Glomerular visceral epithelial cell (primary cell): ENCODE data around the gene FKBP1B.
"Not testable (repeated sequence)": the region's sequence is repeated elsewhere in the genome, so short reads cannot be mapped to it uniquely, and the experiment has no call there.

Experiments used
- DNase-seq: peaks from one replicate; pipeline ENCODE4 v3.0.0-alpha.2; 2016; ENCODE audit errors: extremely low spot score

Gene FKBP1B

DNA sequence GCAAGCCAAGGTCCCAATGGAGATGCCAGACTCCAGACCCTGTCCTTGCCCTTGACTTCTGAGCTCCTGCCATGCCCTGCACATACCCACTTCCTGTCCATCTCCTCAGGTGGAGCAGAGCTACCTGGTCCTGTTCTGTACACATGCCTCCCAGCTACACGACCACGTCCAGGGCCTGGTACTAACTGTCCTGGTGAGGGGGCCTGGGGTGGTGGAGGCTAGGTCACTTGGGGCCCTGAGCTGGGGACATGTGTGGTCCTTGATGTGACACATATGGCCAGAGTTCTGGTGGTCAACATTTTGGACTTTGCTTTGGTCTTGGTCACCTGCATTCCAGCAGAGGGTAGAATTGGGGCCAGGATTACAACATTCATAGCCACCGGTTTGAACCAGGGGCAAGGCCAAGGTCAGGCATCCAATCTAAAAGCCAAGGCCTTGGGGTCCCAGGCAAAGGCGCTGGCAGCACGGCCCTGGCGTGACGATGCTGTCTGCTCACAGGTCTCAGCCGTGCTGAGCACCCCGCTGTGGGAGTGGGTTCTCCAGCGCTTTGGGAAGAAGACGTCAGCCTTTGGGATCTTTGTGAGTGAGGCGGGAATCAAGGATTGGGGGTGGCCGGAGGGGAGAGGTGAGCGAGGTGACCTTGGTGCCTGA, 27.1 kb upstream of the FKBP1B start:
- DNase-seq: no peak

DNA sequence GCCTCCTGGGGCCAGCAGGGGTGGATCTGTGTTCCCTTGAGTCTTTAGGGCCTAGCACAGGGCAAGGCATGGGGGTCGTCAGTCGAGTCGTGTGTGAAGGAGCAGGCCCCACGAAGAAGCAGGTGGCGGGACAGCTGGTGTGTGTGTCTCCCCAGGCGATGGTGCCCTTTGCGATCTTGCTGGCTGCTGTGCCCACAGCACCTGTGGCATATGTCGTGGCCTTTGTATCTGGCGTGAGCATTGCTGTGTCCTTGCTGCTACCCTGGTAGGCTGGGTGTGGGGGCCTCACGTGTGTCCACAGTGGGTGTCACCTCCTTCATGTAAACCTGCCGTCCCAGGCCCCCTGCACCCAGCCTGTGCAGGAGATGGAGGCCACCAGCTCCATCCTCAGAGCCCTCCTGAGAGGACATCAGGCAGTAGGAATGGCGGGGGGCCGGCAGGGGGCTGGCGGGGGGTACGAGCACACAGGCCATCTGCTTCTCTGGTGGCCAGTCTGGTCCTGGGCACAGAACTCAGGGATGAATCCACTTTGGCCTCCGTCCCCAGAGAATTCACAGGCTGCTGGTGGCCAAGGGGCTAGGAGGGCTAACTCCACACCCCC, 26.5 kb upstream of the FKBP1B start:
- DNase-seq: no peak

DNA sequence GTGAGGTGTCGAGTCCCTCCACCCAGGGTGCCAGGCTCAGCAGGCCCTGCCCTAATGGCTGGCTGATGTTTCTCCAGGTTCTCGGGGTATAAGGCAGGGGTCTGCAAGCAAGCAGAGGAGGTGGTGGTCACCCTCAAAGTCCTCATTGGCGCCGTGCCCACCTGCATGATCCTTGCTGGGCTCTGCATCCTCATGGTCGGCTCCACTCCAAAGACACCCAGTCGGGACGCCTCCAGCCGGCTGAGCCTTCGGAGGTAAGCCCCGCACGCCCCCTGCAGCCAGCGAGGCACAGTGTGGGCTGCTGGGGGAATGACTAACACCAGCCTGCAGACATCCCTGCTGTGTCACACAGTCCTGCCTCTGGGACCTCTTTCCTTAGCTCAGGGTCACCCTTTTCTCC, 25.5 kb upstream of the FKBP1B start:
- DNase-seq: no peak

DNA sequence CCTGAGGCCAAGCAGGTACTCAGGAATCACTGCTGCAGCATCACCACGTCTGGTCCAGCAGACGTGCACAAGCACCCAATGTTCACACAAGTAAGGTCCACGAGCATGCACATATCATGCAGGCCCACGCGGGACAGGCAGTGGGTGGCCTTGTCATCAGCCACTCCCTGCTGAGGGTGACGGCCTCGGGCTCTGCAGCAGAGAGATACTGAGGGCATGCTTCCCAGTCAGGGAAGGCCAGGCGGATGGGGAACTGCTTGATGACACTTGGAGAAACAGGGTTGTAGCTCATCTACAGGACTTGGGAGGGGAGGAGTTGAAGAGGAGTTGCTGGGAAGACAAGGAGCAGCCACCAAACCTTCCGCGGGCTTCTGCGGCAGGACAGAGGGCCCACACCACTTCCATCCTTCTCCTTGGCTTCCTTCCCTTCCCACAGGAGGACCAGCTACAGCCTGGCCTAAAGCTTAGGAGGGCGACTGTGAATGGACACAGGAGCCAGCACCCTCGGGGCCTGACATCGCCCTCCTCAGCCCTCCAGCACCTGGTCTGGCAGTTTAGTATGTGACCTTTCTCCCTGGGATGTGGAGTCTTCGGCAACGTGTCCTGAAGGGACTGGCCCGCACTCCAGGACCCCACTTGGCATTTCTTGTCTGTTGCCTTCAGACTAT, 24.4 kb upstream of the FKBP1B start:
- DNase-seq: no peak

DNA sequence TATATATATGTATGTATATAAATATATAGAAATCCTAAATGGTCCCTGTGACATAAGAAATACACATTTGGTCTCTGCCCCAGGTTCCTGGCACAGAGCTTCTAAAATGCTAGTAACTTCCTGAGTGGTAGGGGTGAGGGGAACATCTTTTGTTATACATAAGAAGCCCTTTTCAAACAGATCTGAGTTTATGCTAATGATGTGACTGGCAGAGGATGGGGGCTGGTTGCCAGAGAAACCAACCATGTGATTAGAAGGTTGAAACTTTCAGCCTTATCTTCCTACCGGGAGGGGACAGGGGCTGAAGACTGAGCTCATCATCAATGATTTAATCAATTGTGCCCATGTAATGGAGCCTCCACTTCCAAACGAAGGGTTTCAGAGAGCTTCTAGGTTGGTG, 23.3 kb upstream of the FKBP1B start:
- DNase-seq: no peak

DNA sequence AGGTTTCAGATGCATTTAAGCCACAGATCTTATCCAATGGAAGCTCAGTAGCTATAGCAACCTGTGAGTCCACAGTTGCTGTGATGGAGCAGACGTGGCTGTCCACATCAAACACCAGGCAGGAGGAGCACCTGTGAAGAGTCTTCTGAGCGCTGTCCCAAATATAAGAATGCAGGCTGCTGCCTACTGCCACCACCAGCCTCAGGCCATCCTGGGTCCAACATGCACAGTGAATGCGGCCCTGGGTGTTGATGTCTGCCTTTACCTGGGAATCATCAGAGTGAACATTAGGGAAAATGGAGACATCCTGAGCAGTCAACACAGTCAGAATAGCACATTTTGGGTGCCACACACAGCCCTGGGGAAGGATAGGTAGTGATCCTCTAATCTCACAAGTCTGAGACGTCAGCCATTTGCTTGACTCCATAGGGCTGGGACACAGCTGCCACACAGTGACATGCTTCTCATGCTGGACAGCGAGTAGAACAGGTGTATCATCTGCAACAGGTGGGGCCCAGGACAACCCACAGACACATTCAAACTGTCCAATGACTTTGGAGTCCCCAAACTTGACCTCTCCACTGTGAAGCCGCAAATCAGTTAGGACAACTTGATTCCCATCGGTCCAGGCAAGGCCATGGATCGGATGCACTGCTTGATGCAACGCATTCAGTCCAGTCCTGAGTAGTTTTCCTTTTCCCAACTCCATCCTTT, 10.6 kb upstream of the FKBP1B start:
- no peak for DNase-seq

DNA sequence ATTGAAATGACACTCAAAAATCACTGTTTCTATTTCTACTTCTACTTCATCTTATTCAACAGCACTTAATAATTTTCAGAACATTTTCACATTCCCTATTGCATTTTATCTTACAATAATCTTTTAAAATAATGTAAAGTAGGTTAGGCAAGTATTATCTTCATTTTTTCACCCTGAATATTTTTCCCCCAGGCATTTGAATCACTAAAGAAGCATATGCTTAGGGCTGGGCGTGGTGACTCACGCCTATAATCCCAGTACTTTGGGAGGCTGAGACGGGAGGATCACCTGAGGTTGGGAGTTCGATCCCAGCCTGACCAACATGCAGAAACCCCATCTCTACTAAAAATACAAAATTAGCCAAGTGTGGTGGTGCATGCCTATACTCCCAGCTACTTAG, 9.0 kb upstream of the FKBP1B start:
- no peak for DNase-seq

DNA sequence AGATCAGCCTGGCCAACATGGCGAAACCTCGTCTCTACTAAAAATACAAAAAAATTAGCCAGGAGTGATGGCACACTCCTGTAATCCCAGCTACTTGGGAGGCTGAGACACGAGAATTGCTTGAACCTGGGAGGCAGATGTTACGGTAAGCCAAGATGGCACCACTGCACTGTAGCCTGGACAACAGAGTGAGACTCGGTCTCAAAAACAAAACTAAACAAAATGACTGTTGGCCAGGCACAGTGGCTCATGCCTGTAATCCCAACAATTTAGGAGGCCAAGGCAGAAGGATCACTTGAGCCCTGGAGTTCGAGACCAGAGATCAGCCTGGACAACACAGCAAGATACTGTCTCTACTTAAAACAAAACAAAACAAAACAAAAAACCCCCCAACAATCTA, 6.4 kb upstream of the FKBP1B start:
- DNase-seq: not testable (repeated sequence)

DNA sequence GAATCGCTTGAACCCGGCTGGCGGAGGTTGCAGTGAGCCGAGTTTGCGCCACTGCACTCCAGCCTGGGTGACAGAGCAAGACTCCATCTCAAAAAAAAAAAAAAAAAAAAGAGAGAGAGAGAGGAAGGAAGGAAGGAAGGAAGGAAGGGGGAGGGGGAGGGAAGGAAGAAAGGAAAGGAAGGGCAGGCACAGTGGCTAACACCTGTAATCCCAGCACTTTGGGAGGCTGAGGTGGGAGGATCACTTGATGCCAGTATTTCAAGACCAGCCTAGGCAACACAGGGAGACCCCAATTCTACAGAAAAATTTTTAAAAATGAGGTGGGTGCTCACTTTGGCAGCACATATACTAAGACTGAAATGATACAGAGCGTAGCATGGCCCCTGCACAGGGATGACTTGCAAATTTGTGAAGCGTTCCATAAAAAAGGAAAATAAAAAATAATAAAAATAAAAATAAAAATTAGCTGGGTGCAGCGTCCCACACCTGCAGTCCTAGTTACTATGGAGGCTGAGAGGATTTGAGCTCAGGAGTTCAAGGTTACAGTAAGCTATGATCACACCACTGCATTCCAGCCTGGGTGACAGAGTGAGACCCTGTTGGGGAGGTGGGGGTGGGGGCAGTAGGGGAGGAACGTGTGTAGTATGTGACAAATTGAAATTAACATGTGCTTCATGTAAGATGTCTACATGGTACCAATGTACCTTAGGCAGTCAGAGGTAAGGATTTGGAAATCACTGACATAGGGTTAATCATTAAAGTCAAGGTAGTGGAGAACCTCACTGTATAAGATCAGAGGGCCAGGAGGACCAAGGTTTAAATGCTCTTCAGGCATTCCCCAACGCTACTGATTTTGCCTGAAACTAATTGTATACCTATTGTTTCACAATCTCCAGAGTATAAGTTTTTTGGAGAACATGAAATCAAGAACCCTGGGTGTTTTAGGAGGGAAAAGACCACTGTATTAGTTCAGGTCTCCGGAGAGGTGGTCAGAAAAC, 3.7 kb upstream of the FKBP1B start:
- DNase-seq: no peak

DNA sequence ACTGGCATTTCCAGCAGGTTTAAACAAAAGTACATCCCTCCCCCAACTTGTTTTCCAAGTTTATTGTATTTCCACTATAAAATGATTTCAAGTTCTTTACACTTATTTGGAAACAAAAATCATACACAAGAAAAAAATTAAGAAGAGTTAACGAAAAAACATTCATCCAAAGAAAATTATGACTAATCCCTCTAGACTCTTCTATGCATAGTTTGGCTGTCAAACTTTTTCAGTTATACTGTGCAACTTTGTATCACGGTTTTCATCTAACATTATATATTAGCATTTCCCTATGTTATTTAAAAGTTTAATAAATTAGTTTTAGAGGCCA, 3.0 kb upstream of the FKBP1B start:
- DNase-seq: no peak

DNA sequence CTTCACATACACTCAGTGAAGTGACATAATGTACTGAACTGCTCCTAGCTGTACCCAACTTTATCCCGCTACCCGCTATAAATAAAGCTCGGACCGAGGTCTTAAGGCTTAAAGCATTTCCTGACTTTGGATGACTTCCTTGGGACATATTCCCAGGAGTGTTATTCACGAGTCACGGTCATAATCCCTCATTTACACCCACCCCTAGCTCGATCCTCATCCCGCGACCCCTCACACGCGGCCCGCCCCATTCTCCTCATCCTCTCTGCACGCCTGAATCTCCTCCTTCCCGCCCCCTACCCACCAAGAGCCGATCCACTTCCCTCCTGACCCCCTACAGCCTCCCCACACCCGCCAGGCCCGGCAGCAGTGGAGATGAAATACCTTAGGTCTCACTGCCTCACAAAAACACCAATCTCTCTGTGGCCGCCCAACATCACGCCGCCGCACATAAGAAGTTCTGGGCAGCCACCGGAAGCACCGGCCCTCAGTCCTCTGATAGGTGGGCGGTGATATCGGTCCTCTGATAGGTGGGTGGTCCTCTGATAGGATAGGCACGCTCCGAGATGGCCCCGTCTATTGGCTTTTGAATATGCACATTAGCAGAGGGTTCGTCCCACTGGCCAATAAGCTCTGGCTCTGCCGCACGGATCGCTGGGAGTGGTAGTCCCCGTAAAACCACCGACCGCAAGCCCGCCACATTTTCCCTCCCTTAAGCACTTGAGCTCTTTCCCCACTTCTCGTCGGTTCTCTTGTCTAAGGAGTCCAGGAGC, 2.4 kb upstream of the FKBP1B start, which contains the start of gene WDCP:
WDCP (minus strand) TSS at position 462 of the 773 bp plus-strand sequence. CDS start 7,897 bp downstream, outside the sequence.
- DNase-seq: peak; percentile 97

DNA sequence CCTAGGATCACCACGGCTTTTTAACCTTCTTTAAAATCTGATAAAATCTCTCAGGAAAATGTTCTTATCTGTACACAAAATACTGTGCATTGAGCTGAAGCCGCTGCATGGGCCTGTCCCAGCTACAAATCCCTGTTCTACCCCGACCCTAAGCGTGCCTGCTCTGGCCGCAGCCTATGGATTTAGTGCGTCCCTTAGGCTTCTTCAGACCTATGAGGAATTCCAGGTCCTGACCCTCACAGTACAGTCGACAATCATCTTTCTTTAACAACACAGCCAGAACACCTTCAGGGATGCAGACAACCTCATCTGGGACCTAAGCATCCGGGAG, 1.9 kb upstream of the FKBP1B start:
- DNase-seq: no peak

DNA sequence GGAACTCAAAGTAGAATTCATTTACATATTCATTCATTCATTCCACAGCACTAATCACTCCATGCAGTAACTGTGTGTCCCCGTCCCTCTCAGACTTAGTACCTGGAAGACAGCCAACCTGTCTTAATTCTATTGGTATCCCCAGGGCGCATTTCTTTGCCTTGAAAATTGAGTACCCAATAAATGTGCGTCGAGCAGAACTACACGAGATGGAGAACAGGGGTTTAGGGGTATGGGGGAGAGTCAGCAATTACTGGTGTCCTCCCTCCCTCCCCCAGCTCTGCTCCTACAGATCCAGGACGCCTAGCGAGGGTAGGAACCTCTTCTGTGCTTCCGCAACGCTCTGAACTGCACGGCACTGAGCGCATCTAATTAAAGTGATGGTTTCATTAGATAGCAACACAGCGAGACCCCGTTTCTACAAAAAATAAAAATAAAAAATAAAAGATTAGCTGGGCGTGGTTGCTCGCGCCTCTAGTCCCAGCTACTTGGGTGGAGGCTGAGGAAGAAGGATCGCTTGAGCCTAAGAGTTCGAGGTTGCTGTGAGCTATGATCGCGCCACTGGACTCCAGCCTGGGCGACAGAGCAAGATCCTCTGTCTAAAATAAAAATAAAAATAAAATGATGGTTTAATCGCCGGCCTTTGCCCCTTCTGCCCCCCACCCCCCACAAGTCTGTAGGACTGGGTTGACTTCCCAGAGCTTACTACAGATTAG, 614 bp upstream of the FKBP1B start:
- DNase-seq: no peak

DNA sequence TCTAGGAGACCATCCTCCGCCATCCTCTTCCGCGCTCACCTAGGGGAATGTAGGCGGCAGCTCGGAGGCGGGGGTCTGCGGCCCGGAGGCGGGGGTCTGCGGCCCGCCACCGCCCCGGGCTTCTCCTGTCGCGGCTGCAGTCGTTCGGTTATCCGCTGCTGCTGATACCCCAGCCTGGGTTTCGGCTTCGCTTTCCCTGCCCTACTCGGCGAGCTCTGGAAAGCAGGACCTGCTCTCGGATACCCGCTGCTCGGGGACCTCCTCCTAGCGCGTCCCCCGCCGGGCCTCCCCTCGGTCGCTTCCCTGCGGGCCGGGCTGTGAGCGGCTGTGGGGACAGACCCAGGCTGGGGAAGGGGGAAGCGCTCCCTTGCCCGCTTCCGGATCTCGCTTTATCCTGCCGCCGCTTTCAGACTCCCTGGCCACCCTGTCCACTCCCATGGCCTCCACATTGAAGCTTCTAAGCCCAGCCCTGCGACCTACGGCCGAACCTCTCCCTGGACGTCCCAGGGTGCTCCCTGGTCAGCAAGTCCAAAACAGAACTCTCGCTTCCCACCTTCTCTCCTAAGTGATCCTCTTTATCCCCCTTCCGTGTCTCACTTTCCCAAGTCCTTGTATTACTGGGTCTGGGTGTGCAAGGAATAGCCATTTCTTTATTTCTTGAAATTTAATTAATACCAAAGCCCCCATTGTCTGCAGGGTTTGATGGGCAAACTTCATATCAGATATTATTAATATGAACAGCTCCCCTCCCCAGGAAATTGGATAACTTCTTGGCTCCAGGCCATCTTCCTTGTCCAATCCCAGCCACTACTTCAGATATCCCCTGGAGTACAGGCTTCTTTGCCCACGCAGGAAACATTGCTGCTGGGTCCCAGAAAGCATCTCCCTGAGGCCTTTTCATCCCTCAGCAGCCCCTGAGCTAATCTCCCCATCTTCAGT, 769 bp downstream of the FKBP1B start:
- peak; percentile 13 for DNase-seq

DNA sequence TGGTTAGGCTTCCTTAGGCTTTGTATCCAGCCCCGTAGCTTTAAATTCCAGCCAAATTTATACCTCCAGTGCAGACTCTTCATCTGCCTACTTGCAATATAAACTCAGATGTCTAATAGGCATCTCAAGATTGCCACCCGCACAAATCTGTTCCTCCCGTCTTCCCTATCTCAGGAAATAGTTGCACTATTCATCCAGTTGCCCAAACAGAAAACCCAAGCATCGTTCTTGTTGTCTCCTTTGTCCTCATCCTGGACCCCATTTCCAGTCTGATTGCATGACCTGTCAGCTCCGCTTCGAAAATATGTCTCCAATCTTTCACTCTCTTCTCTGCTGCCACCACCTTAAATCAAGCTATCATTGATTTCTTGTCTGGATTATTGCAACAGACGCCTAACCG, 2.3 kb downstream of the FKBP1B start:
- no peak for DNase-seq

DNA sequence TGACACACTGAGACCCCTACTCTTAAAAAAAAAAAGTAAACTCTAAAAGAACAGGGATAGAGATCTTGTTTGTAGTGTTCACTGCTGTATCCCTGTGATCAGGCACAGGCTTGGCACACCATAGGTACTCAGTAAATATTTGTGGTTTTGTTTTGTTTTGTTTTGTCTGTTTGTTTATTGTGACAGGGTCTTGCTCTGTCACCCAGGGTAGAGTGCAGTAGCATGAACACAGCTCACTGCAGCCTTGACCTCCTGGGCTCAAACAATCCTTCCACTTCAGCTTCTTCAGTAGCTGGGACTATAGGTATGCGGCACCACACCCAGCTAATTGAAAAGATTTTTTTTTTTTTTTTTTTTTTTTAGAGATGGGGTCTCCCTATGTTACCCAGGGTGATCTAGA, 3.4 kb downstream of the FKBP1B start:
- no peak for DNase-seq

DNA sequence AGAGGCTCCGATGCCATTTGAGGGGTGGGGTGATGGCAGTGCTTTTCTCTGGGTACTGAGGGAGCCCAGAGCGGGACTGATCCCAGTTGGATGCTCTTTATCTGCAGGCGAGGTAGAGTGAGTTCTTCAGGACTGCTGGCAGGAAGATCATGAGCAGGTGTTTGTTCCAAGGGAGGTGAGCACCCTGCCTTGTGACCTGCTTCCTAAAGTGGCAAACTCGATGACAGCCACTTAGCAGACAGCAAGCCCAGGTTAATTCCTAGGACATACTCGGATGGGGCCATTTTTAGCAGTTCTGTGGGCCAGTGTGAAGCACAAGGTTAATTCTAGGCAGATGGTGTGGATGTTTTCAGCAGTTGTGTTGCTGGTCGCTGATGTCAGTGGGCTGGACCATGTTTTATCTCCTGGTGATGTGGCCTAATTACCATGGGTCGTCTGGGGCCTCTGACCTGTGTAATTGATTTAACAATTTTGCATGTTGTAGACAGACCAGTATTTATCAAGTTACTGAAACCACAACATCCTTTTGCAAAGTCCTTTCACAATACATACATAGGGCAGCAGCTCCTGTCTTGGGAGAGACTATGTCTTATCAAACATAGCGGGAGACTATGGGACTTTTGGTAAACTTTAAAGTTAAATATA, 4.9 kb downstream of the FKBP1B start:
- DNase-seq: no peak

DNA sequence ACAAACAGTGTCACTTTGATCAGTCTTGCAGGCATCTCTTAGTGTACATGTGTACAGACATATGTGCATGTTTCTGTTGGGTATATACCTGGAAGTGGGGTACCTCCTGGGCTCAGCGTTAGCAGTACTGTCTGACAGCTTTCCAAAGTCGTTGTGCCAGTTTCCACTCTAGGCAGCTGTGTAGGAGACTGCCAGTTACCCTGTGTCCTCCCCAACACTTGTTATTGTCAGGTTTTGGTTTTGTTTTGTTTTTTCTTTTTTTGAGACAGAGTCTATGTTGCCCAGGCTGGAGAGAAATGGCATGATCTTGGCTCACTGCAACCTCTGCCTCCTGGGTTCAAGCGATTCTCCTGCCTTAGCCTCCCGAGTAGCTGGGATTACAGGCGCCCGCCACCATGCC, 6.2 kb downstream of the FKBP1B start:
- DNase-seq: no peak
